GM18861 (cell line): ENCODE results near the gene CKAP4.
"Not testable (repeated sequence)": the region's sequence is repeated elsewhere in the genome, so short reads cannot be mapped to it uniquely, and the experiment has no call there.

Experiments used
- ATAC-seq: cut with Tn5 transposase; IDR thresholded peaks from one replicate; pipeline ENCODE4 v1.9.1; 2021; ENCODE audit not compliant: unreplicated experiment

CKAP4 gene, protein sequence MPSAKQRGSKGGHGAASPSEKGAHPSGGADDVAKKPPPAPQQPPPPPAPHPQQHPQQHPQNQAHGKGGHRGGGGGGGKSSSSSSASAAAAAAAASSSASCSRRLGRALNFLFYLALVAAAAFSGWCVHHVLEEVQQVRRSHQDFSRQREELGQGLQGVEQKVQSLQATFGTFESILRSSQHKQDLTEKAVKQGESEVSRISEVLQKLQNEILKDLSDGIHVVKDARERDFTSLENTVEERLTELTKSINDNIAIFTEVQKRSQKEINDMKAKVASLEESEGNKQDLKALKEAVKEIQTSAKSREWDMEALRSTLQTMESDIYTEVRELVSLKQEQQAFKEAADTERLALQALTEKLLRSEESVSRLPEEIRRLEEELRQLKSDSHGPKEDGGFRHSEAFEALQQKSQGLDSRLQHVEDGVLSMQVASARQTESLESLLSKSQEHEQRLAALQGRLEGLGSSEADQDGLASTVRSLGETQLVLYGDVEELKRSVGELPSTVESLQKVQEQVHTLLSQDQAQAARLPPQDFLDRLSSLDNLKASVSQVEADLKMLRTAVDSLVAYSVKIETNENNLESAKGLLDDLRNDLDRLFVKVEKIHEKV

GRCh38 chr12:106247674-106248311 is at the start of gene CKAP4:
Gene CKAP4, minus strand, starts transcription at chr12:106248020. Its CDS starts 169 bp downstream, at chr12:106247851.
- ATAC-seq: peak; percentile 41

GRCh38 chr12:106297075-106297474 is 49.3 kb upstream of the CKAP4 start:
- ATAC-seq: no peak

GRCh38 chr12:106296179-106296877 is 48.5 kb upstream of the CKAP4 start:
- ATAC-seq: no peak

- ATAC-seq: no peak
These were observed 44.5 kb upstream of the CKAP4 start for GRCh38 chr12:106292339-106292738.

DNA sequence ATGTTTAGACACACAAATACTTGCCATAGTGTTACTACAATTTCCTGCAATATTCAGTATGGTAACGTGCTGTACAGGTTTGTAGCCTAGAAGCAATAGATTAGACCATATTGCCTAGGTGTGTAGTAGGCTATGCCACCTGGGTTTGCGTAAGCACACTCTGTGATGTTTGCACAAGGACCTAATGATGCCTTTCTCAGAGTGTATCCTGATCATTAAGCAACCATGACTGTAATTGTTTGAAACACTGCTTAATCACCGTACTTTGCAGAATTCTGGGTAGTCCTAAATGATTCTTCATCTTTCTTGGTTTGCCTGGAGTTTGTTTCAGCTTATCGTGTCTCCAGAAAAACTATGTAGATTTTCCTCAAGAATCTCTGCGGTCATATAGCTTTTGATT is 43.5 kb upstream of the CKAP4 start:
- ATAC-seq: no peak

DNA sequence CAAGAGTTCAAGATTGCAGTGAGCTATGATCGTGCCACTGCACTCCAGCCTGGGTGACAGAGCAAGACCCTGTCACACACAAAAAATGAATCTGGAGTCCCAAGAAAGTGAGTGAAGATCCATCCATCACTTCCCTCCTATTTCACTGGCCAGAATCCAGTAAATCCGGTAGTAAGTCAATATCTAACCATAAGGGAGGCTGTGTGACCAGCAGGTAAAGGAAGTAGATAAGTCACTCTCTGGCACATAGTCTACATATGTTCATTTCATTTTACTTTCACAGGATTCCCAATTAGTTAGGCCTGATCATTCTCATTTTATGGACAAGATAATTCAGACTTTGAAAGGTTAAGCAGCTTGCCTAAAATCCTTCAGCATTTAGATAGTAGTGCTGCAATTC is 42.8 kb upstream of the CKAP4 start:
- ATAC-seq: no peak

DNA sequence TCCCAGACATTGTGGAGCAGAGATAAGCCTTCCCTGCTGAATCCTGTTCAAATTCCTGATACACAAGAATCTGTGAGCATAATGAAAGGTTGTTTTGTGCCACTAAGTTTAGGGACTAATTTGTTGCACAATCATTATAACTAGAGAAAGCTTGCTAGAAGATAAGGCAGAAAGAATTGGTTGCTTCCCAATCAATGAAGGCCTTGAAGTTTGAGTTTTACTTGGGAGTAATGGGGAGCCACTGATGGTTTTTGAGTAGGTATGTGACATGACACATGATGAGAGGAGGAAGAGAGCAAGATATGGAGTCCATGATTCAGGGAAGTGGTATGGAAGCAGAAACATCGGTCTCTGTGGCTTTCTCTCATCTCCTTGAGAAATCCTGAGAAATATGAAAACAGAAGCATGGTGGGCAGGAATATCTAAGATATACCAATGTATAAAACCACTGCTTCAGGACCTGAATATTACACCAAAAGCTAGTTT is 41.4 kb upstream of the CKAP4 start:
- ATAC-seq: no peak

DNA sequence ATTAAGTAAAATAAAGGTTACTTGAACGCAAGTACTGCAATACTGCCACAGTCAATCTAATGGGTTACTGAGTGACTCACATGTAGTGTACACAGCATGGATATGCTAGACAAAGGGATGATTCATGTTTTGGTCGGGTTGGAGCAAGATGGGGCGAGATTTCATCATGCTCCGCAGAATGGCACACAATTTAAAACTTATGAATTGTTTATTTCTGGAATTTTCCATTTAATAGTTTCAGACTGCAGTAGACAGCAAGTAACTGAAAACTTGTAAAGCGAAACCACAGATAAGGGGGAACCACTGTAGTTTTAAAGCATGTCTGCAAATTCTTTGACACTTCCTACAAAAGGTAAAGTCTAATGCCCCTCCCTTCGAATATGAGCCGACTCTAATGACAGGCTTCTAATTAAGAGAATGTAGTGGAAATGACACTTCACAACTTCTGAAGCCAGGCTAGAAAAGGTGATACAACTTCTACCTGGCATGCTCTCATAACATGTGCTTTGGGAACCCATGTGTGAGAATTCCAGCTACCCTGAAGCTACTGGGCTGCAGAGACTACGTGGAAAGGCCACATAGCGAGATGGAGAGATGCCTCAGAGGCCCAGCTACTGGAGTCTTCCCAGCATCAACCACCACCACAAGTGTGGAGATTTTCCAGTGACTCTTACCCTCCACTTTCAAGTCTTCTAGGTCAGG is 40.8 kb upstream of the CKAP4 start:
- ATAC-seq: no peak

DNA sequence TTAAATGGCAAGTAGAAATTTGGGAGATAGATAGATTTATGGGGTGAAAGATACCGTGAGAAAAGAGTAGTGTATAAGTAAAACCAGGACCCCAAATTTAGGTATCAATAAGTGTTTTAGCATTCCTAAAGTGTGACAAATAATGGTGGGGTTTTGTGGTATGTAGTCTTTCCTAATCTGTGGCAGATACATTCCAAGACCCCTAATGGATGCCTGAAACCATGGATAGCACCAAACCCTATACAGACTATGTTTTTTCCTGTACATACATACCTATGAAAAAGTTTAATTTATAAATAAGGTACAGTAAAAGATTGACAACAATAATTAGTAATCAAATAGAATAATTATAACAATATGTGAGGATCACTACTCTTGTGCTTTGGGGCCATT is 40.3 kb upstream of the CKAP4 start:
- no peak for ATAC-seq

GRCh38 chr12:106287364-106287763 is 39.5 kb upstream of the CKAP4 start:
- no peak for ATAC-seq

DNA sequence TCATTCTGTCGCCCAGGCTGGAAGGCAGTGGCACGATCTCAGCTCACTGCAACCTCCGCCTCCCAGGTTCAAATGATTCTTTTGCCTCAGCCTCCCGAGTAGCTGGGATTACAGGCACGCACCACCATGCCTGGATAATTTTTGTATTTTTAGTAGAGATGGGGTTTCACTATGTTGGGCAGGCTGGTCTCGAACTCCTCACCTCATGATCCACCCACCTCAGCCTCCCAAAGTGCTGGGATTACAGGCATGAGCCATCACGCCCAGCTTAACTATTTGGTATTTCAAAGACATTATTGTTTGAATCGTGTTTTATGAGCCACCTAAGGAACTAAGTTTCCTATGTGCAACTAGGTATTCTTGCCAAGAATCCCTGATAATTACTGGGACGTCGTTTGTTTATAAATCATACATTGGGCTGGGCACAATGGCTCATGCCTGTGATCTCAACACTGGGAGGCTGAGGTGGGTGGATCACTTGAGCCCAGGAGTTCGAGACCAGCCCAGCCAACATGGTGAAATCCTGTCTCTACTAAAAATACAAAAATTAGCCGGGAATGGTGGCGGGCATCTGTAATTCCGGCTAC is 38.8 kb upstream of the CKAP4 start:
- ATAC-seq: not testable (repeated sequence)

DNA sequence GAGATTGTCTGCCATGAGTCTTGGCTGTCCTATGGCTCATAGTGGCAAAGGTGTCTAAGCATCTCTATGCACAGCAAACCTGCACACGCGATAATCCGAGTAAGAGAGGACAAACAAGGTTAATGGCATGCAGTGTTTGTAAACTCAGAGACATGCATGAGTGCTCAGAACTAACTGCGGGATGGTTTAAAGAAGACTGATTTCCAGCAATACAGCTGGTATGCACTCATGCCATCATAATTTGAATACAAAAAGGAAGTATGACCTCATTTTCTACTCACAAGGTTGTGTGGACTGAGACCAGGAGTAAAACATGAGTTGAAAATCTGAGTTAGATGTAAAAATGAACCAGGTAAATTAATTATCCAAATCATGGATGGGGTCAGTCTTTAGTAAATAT is 38.2 kb upstream of the CKAP4 start:
- peak; percentile 61 for ATAC-seq

- no peak for ATAC-seq
These were observed 36.7 kb upstream of the CKAP4 start for GRCh38 chr12:106284358-106285105.

DNA sequence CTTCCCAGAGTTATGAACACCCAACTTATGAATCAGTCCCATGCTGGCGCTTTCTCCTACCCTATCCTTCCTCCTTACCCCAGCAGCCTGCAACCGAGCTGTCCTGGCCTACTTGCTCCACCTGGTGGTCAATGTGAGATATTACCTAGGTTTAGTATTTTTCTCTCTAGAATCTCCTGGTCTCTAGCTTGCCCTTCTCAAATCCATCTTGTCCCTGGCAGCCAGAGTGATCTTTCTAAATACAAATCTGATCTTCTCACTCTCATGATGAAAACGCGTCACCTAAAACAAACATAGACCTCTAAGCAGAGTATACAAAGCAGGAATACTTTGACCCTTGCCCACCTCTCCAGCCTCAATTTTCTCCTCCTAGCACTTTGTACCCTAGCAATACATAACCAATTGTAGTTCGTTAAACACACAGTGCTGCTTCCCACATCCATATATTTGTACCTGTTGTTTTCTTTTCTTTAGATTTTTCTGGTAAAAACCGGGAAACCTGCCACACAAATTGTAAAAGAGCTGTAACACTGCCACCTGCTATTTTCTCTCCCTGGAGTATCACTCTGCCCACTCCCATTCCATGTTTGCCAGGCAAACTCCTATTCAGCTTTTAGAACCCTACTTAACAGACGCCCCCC is 34.8 kb upstream of the CKAP4 start:
- ATAC-seq: no peak

- no peak for ATAC-seq
These were observed 34.0 kb upstream of the CKAP4 start for GRCh38 chr12:106281804-106282203.

GRCh38 chr12:106281056-106281782 is 33.4 kb upstream of the CKAP4 start:
- no peak for ATAC-seq

- no peak for ATAC-seq
These were observed 32.3 kb upstream of the CKAP4 start for GRCh38 chr12:106280106-106280505.

DNA sequence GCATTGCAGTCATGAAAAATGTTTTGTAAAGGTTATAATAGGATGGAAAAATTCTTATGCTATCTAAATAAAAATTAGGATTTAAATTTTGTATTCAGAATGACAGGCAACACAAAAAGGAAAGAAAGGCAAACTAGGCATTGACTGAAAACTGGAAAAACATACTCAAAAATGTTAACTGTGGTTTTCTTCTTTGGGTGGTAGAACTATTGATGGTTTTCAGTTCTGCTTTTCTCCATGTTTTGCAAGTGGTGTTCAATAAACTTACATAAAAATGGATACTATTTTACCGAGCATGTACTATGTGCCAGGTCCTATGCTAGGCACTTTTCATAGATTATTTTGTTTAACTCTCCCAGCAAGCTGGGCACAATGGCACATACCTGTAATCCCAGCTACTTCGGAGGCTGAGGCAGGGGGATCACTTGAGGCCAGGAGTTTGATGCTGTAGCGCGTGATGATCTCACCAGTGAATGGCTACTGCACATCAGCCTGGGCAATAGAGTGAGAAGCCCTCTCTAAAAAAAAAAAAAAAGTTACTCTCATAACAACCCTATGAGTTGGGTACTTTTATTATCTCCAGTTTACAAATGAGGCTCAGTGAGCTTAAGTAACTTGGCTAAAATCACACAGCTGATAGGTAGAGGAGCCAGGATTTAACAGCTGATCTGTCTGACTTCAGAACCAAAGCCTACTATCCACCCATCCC is 28.4 kb upstream of the CKAP4 start:
- peak; percentile 83 for ATAC-seq
